NCI-H2107 treated with DMSO at 0.1 percent for 48 hours (cell line): ENCODE data around the gene SERP1.

Experiments
- DNase-seq: peaks from one replicate; lab custom pipeline; 2025; ENCODE audit not compliant: unreplicated experiment; lab: John Stamatoyannopoulos, UW

Gene SERP1

GRCh38 chr3:150546226-150547044, at the start of gene SERP1, which contains the start of gene EIF2A:
Gene SERP1 (minus strand): TSS chr3:150546496. CDS start chr3:150546135, 361 bp downstream.
Gene EIF2A (plus strand): TSS chr3:150546787. CDS start chr3:150546803, 16 bp downstream.
- DNase-seq: peak; percentile 97

GRCh38 chr3:150594150-150594549, 47.9 kb upstream of the SERP1 start:
- DNase-seq: no peak

- no peak for DNase-seq
Measured at GRCh38 chr3:150589759-150590158, 43.5 kb upstream of the SERP1 start.

- DNase-seq: no peak
Measured at GRCh38 chr3:150588027-150588830, 41.9 kb upstream of the SERP1 start.

GRCh38 chr3:150583028-150583427, 36.7 kb upstream of the SERP1 start:
- DNase-seq: no peak

- no peak for DNase-seq
Measured at GRCh38 chr3:150582620-150583019, 36.3 kb upstream of the SERP1 start.

GRCh38 chr3:150581174-150581573, 34.9 kb upstream of the SERP1 start:
- DNase-seq: no peak

GRCh38 chr3:150577855-150578254, 31.6 kb upstream of the SERP1 start:
- no peak for DNase-seq

GRCh38 chr3:150567328-150567727, 21.0 kb upstream of the SERP1 start:
- DNase-seq: no peak

GRCh38 chr3:150564243-150564642, 17.9 kb upstream of the SERP1 start:
- no peak for DNase-seq

GRCh38 chr3:150557725-150558124, 11.4 kb upstream of the SERP1 start:
- no peak for DNase-seq

GRCh38 chr3:150556792-150557191, 10.5 kb upstream of the SERP1 start:
- DNase-seq: no peak

GRCh38 chr3:150555859-150556436, 9.7 kb upstream of the SERP1 start:
- no peak for DNase-seq

GRCh38 chr3:150547045-150547741, 897 bp upstream of the SERP1 start:
- peak; percentile 83 for DNase-seq

GRCh38 chr3:150545419-150546225, 674 bp downstream of the SERP1 start:
- DNase-seq: no peak

GRCh38 chr3:150544726-150545125, 1.6 kb downstream of the SERP1 start:
- peak; percentile 8 for DNase-seq

- DNase-seq: no peak
Measured at GRCh38 chr3:150544041-150544440, 2.3 kb downstream of the SERP1 start.

GRCh38 chr3:150543531-150543930, 2.8 kb downstream of the SERP1 start:
- DNase-seq: no peak

- DNase-seq: no peak
Measured at GRCh38 chr3:150543128-150543527, 3.2 kb downstream of the SERP1 start.

- DNase-seq: no peak
Measured at GRCh38 chr3:150540991-150541390, 5.3 kb downstream of the SERP1 start.
